GM19043 (cell line): ENCODE results near the gene CHST7.
A peak's percentile ranks its signal among the peaks of the same experiment; 100 is the strongest.
"Not testable (repeated sequence)": the region's sequence is repeated elsewhere in the genome, so short reads cannot be mapped to it uniquely, and the experiment has no call there.

Source experiments
- ATAC-seq: cut with Tn5 transposase; IDR thresholded peaks from one replicate; pipeline ENCODE4 v1.9.1; 2021; ENCODE audit warnings: low read depth; ENCODE audit not compliant: unreplicated experiment

CHST7 gene

DNA sequence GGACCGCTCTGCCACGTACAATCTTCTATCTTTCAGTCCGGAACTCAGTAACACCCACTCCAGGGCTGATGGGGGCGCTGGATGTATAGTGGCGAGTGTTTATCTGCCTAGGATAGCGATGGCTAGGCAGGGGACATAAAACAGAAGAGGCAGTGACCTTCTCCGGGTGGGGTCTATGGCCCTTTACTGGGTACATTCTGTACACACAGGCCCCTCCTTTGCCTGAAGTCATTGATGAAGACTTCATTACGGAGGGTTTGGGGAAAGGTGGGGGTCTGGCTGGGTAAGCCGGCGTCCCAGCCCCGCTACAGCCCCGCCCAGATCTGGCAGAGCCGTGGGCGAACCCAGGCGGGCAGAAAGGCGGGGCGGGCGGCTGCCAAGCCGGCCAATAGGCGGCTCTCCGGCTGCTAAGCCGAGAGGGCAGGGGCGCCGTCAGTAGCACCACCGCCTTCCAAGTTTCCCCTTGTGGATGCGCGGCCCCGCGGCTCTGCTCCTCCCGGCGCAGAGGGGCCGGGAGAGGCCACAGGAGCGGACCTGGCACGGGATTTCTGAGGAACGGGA is at the start of gene CHST7:
Gene CHST7, plus strand, starts transcription at position 435 of the 561 bp plus-strand sequence. CDS start 167 bp downstream, outside the sequence.
- ATAC-seq: peak; percentile 30

- ATAC-seq: not testable (repeated sequence)
These were observed 44.9 kb upstream of the CHST7 start for GRCh38 chrX:46528640-46529039.

DNA sequence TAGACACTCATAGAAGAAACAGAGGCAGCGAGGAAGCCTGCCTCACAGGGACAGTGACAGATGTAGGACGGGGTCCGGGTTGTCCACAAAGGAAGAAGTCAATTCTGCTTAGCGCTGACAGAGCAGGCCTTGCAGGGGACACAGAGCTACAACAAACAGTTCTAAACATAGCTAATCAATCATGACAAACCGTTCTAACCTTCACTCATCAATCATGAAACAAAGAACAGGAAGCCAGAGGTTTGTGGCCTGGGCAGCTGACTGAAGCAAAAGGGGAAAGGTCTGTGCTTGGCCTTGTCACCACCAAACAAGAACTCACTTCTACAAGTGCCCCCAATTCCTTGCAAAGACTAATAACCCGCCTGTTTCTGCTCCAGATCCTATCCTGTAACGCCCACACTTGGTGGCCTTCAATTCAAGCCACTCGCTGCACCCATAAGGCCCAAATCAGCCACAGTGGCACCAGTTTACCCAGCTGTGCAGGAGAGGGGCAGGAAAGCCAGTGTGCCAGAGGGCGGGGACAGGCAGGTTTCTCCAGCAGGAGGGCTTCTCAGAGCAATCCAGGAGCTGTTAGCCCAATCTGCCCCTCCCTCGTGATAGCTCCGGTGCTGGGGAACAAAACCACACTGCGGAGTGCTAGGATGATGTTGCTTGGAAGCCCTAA is 43.7 kb upstream of the CHST7 start:
- ATAC-seq: not testable (repeated sequence)

DNA sequence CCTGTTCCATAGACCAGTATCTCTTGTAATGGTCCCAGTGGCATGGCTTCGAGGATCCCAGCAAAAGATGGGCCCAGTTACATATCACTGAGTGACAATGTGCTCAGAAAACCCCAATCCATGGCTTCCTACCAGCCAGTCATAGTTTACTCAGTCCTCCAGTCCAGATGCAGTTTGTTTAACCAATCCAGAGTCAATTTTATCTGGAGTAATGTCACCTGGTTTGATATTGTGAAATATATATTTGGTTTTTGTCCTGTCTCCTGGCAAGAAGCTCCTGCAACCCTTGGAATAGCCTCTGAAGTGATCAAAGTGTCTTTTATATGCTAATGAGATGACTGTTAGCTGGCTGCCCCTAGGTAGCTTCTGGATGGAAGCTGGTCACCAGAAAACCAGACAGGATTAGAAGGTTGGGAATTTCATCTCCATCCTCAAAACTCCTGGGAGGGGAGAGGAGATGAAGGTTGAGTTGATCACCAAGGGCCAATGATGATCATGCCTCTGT is 43.1 kb upstream of the CHST7 start:
- not testable (repeated sequence) for ATAC-seq

- no peak for ATAC-seq
These were observed 42.1 kb upstream of the CHST7 start for GRCh38 chrX:46531442-46531841.

DNA sequence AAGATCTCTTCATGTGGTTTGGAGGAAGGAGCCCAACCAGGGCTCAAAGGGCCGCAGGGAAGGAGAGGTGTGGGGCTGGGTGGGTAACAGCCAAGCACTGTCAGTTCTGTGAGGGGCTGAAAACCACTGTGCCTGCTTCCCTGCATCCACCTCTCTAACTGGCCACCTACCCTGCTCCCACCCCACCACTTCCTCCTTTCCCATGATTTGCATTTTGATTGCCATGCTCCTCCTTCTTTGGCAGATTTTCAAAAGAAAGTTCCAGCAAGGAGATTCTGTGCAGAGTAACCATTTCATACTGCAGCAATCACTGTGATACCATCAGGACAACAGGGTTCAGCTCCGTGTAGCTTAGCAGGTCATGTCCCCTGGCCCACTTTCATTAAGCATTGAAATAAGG is 30.1 kb upstream of the CHST7 start:
- ATAC-seq: no peak

DNA sequence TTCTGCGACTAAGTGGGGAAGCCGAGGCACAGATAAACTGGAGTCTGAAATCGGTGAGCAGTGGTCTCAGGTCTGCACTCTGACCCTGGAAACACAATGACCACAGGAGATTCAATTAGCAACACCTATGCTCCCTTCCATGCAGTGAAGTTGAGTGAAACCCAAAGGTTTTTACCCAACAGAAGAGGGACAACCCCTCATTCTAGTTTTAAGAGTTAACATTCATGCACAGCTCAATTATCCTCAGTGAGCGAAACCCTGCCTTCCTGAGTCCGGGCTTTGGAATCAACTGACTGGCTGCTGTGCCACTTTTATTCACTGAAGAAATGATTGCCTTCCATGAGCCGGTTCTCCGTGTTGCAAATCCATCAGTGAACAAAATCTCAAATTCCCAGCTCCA is 29.0 kb upstream of the CHST7 start:
- ATAC-seq: not testable (repeated sequence)

DNA sequence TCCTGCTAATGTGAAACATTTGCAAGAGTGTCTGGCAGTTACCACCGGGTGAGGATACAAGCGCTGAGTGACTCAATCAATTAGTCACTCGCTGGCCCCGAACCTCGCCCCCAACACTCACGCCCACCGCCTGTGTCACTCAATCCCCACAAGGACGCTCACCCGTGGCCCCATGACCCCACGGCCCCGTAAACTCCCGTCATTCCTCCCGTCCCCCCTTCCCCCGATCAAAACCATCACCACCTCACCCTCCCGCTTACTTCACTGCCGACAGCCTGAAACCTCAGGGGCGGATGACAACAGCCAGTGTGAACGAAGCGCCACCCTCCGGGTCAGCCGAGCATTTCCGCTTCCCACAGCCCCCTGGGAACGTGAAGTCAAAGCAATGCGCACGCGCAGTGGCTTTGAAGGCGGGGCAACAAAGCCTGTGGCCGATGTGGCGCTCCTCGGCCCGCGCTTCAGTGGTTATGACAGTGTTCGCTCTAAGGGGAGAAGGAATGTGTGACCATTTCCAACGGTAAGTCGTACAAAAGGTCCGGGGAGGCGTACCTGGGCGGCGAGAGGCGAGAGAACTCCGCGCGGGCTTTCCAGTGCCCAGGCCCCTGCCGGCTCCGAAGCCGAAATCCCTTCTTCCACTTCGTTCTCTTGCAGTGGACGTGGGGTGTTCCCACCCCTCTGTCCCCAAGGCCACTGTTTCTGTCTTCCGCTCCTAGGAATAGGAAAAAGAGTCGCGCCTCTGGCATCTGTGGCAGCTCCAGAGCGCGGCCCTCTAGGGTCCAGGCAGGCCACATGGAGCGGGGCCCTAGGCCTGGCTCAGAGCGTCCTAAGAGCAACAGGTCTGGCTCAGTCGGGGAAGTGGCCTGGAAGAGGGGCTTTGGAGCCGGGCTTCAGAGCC is 28.2 kb upstream of the CHST7 start, which contains the start of gene ZNF674:
Gene ZNF674, minus strand, starts transcription at position 311 of the 895 bp plus-strand sequence. CDS start 3,334 bp downstream, outside the sequence.
- ATAC-seq: peak; percentile 80

GRCh38 chrX:46547857-46548256 is 25.7 kb upstream of the CHST7 start:
- no peak for ATAC-seq

DNA sequence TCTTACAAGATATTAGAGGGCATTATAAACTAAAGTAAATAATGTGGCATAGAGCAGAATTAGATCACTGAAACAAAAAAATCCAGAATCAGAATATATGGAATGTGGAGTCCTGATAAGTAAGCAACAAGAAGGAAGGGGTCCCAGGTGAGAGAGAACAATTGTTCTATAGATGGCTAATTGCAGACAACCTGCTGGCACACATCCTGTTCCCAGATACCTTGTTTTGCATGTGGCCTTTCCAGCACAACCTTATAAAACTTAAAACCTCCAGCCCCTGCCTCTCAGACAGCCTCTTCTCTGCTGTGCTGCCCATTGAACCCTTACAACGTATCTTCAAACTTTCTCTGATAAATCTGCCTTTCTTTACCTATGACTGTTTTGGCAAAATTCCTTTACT is 23.7 kb upstream of the CHST7 start:
- ATAC-seq: no peak

DNA sequence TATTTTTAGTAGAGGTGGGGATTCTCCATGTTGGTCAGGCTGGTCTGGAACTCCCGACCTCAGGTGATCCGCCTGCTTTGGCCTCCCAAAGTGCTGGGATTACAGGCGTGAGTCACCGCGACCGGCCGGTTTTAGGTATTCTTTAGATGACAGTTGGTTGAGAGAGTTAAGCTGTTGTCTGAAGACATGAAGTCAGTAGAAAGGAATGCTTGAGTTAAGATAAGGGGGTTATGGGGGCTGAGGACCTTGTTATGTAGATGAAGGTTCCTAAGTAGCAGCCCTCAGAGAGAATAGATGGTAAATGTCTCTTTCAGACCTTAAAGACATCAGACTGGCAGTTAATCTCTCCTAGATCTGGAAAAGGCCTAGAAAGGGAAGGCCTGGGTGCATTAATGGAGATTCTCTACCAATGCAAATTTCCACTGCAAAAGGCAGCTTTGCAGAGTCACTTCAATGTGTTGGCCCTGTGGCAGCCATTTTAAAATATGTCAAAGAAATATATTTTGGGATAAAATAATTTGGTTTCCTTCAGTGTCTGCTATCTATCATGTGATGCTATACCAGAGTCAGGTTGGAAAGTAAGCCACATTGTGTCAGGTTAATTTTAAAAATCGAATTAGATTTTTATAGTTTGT is 22.0 kb upstream of the CHST7 start:
- ATAC-seq: no peak

- no peak for ATAC-seq
These were observed 19.6 kb upstream of the CHST7 start for GRCh38 chrX:46553935-46554334.

GRCh38 chrX:46554942-46555341 is 18.6 kb upstream of the CHST7 start:
- no peak for ATAC-seq

DNA sequence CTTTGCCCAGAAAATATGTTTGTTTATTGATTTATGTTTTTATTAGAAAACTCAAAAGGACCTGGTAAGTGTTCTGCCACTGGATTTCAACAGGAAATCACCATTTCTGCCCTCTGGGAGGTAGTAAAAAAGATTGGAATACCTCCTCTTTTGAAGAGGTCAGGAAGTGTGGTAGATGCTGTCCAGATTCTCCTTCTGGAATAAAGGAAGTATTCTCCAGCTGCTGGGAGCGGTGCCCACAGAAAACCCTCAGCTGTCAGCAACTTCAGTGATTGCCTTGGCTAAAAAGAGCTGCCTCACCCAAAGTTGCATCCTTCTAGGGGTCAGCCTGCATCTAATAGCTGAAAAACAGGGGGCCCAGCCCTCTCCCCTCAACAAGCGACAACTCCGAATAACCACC is 14.5 kb upstream of the CHST7 start:
- ATAC-seq: no peak

GRCh38 chrX:46561824-46562657 is 11.5 kb upstream of the CHST7 start:
- peak; percentile 94 for ATAC-seq

- no peak for ATAC-seq
These were observed 6.2 kb upstream of the CHST7 start for GRCh38 chrX:46567388-46567787.

DNA sequence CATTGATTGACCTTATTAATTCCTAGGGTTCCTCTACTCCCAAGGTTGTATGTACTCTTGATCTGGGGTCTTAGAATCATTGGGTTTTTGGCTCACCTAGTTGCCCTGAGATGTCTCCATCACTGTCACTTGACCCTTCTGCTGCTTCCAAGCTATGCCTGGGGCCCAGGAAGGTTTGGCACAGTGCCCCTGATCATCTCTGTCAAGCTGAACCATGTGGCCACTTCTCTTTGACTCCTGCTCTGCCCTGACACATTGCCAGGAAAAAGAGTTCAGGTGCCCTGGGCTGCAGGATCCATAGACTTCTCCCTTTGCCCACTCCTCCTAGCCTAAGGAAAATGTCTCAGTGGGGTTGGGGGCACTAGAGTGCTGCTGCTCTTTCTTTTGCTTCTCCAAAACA is 3.9 kb upstream of the CHST7 start:
- ATAC-seq: no peak

GRCh38 chrX:46571423-46572339 is 1.9 kb upstream of the CHST7 start:
- no peak for ATAC-seq
